Activated naive CD8-positive, alpha-beta T cell treated with anti-CD3 and anti-CD28 coated beads, Interleukin-2, amount 10 ng/mL, durations not matched to agents 7 days and 5 days (primary cell): ENCODE measurements around the gene ITPRIPL2. TPM values are rescaled to one million over a fixed set of nuclear protein-coding genes. Genes with fewer than 3 reads are reported as not detected.

Experiments
- ATAC-seq: fragments of 150-1000 bp; cut with Tn5 transposase; one replicate; pipeline ENCODE4 v1.10.0; 2021; ENCODE audit warnings: low read depth, moderate library complexity
- POLR2A ChIA-PET: fragments of 350-600 bp; sonication (Branson Sonifier 250); formaldehyde crosslinking; loops from one replicate; lab custom pipeline; 2021; ENCODE audit warnings: antibody characterized with exemption; lab: Charles Lee
- DNase-seq: peaks from one replicate; pipeline ENCODE4 v3.0.0; 2021
- H3K27ac Mint-ChIP-seq: one replicate; pipeline ENCODE4 v1.8.0; 2022; ENCODE audit warnings: mild to moderate bottlenecking, mixed read lengths
- H3K27me3 Mint-ChIP-seq: one replicate; pipeline ENCODE4 v1.8.0; 2022; ENCODE audit warnings: mild to moderate bottlenecking, moderate library complexity, mixed read lengths
- H3K36me3 Mint-ChIP-seq: one replicate; pipeline ENCODE4 v1.8.0; 2021; ENCODE audit warnings: mild to moderate bottlenecking, mixed read lengths
- H3K4me1 Mint-ChIP-seq: one replicate; pipeline ENCODE4 v1.8.0; 2021; ENCODE audit warnings: mixed read lengths
- H3K4me3 Mint-ChIP-seq: one replicate; pipeline ENCODE4 v1.8.0; 2022; ENCODE audit warnings: mild to moderate bottlenecking, moderate library complexity, mixed read lengths
- H3K9me3 Mint-ChIP-seq: one replicate; pipeline ENCODE4 v1.8.0; 2021; ENCODE audit warnings: mixed read lengths
- total RNA-seq, 2 experiments: library from RNA; stranded (reverse); gene quantifications; one replicate each; pipeline ENCODE4 v1.2.3, GENCODE V29; 2021

ITPRIPL2 gene
- total RNA-seq, 2 experiments from 2014 or later: 1.0 to 1.4 TPM

GRCh38 chr16:19118938-19119431 lies 5.2 kb downstream of the ITPRIPL2 start:
- POLR2A ChIA-PET: interaction anchor here (0.6 kb wide), 1 partner anchor 34 kb away, joined by 3 read pairs; no protein-coding TSS in a partner anchor
- Mint-ChIP-seq H3K4me3 (peak overlapping the region; percentile 71), H3K9me3 (no peaks in the 10 kb centered on the region), H3K27ac (peak overlapping the region; percentile 42), H3K27me3 (peaks cover 15% of the 10 kb centered on the region), H3K36me3 (no peaks in the 10 kb centered on the region), H3K4me1 (peaks cover 12% of the 10 kb centered on the region)
- DNase-seq (no peak), ATAC-seq (no peak)

- POLR2A ChIA-PET: no interaction called here
- DNase-seq: no peak
- peaks cover 16% of the 10 kb centered on the region for H3K27me3 Mint-ChIP-seq
- H3K36me3 Mint-ChIP-seq: no peaks in the 10 kb centered on the region
- no peak for ATAC-seq
- peak overlapping the region; percentile 12 for H3K4me3 Mint-ChIP-seq
- no peaks in the 10 kb centered on the region for H3K9me3 Mint-ChIP-seq
- H3K4me1 Mint-ChIP-seq: peaks cover 12% of the 10 kb centered on the region
- no peak overlapping the region for H3K27ac Mint-ChIP-seq
Observed at GRCh38 chr16:19119564-19119963, 5.8 kb downstream of the ITPRIPL2 start.

- peaks cover 4% of the 10 kb centered on the region for H3K27me3 Mint-ChIP-seq
- H3K9me3 Mint-ChIP-seq: peaks cover 3% of the 10 kb centered on the region
- no peaks in the 10 kb centered on the region for H3K36me3 Mint-ChIP-seq
- H3K4me1 Mint-ChIP-seq: peaks cover 9% of the 10 kb centered on the region
- DNase-seq (no peak), ATAC-seq (no peak)
- H3K4me3 Mint-ChIP-seq: no peak overlapping the region
- POLR2A ChIA-PET: no interaction called here
- no peak overlapping the region for H3K27ac Mint-ChIP-seq
Observed at GRCh38 chr16:19123535-19124178, 9.9 kb downstream of the ITPRIPL2 start.

- POLR2A ChIA-PET: no interaction called here
Observed at GRCh38 chr16:19126300-19126699, 12.5 kb downstream of the ITPRIPL2 start.

GRCh38 chr16:19127205-19127604 lies 13.4 kb downstream of the ITPRIPL2 start:
- H3K9me3 Mint-ChIP-seq: peaks cover 3% of the 10 kb centered on the region
- H3K27ac Mint-ChIP-seq: no peak overlapping the region
- POLR2A ChIA-PET: no interaction called here
- H3K36me3 Mint-ChIP-seq: no peaks in the 10 kb centered on the region
- H3K4me1 Mint-ChIP-seq: peaks cover 16% of the 10 kb centered on the region
- peaks cover 4% of the 10 kb centered on the region for H3K27me3 Mint-ChIP-seq
- ATAC-seq (no peak), DNase-seq (no peak)
- no peak overlapping the region for H3K4me3 Mint-ChIP-seq

More at GRCh38 chr16:19126300-19126699, 12.5 kb downstream of the ITPRIPL2 start:
- no peak for ATAC-seq
- H3K4me1 Mint-ChIP-seq: peaks cover 15% of the 10 kb centered on the region
- no peak for DNase-seq
- peaks cover 4% of the 10 kb centered on the region for H3K27me3 Mint-ChIP-seq
- H3K36me3 Mint-ChIP-seq: no peaks in the 10 kb centered on the region
- H3K9me3 Mint-ChIP-seq: peaks cover 3% of the 10 kb centered on the region
- no peak overlapping the region for H3K4me3 Mint-ChIP-seq
- H3K27ac Mint-ChIP-seq: no peak overlapping the region

- Mint-ChIP-seq H3K27ac (no peak overlapping the region), H3K27me3 (peaks cover 4% of the 10 kb centered on the region), H3K4me1 (peaks cover 16% of the 10 kb centered on the region), H3K4me3 (no peak overlapping the region), H3K36me3 (no peaks in the 10 kb centered on the region), H3K9me3 (peaks cover 3% of the 10 kb centered on the region)
- POLR2A ChIA-PET: no interaction called here
- DNase-seq: no peak
- no peak for ATAC-seq
Observed at GRCh38 chr16:19127674-19128131, 13.9 kb downstream of the ITPRIPL2 start.

GRCh38 chr16:19128454-19129200 lies 14.9 kb downstream of the ITPRIPL2 start:
- Mint-ChIP-seq H3K36me3 (no peaks in the 10 kb centered on the region), H3K9me3 (peaks cover 3% of the 10 kb centered on the region), H3K4me3 (no peak overlapping the region), H3K27ac (no peak overlapping the region), H3K27me3 (peaks cover 4% of the 10 kb centered on the region), H3K4me1 (peaks cover 16% of the 10 kb centered on the region)
- DNase-seq (no peak), ATAC-seq (no peak)
- POLR2A ChIA-PET: no interaction called here

GRCh38 chr16:19130385-19130784 lies 16.6 kb downstream of the ITPRIPL2 start:
- no peak for ATAC-seq
- H3K9me3 Mint-ChIP-seq: no peaks in the 10 kb centered on the region

GRCh38 chr16:19130852-19131824 lies 17.4 kb downstream of the ITPRIPL2 start:
- Mint-ChIP-seq H3K4me1 (peaks cover 16% of the 10 kb centered on the region), H3K27me3 (peaks cover 3% of the 10 kb centered on the region), H3K4me3 (peak overlapping the region; percentile 15), H3K27ac (peak overlapping the region; percentile 56), H3K9me3 (no peaks in the 10 kb centered on the region), H3K36me3 (no peaks in the 10 kb centered on the region)
- POLR2A ChIA-PET: no interaction called here
- ATAC-seq (no peak), DNase-seq (no peak)

More at GRCh38 chr16:19130385-19130784, 16.6 kb downstream of the ITPRIPL2 start:
- Mint-ChIP-seq H3K4me3 (peak overlapping the region; percentile 15), H3K27me3 (peaks cover 3% of the 10 kb centered on the region), H3K4me1 (peaks cover 16% of the 10 kb centered on the region), H3K27ac (peak overlapping the region; percentile 56), H3K36me3 (no peaks in the 10 kb centered on the region)
- POLR2A ChIA-PET: no interaction called here
- DNase-seq: no peak

GRCh38 chr16:19131825-19132218 lies 18.1 kb downstream of the ITPRIPL2 start:
- no peak for DNase-seq
- peaks cover 3% of the 10 kb centered on the region for H3K27me3 Mint-ChIP-seq
- no peaks in the 10 kb centered on the region for H3K9me3 Mint-ChIP-seq
- POLR2A ChIA-PET: no interaction called here
- H3K27ac Mint-ChIP-seq: no peak overlapping the region
- no peaks in the 10 kb centered on the region for H3K36me3 Mint-ChIP-seq
- no peak for ATAC-seq
- peaks cover 16% of the 10 kb centered on the region for H3K4me1 Mint-ChIP-seq
- no peak overlapping the region for H3K4me3 Mint-ChIP-seq

- Mint-ChIP-seq H3K27ac (no peak overlapping the region), H3K27me3 (peaks cover 3% of the 10 kb centered on the region), H3K9me3 (no peaks in the 10 kb centered on the region), H3K36me3 (no peaks in the 10 kb centered on the region), H3K4me1 (peaks cover 16% of the 10 kb centered on the region), H3K4me3 (no peak overlapping the region)
- DNase-seq: no peak
- POLR2A ChIA-PET: no interaction called here
- ATAC-seq: no peak
Observed at GRCh38 chr16:19132255-19132654, 18.5 kb downstream of the ITPRIPL2 start.

- Mint-ChIP-seq H3K4me1 (peaks cover 14% of the 10 kb centered on the region), H3K9me3 (no peaks in the 10 kb centered on the region), H3K27me3 (peaks cover 5% of the 10 kb centered on the region), H3K27ac (no peak overlapping the region), H3K36me3 (no peaks in the 10 kb centered on the region), H3K4me3 (no peak overlapping the region)
- DNase-seq: no peak
- POLR2A ChIA-PET: no interaction called here
- ATAC-seq: no peak
Observed at GRCh38 chr16:19132898-19133297, 19.1 kb downstream of the ITPRIPL2 start.

GRCh38 chr16:19133600-19133999 lies 19.8 kb downstream of the ITPRIPL2 start:
- peaks cover 14% of the 10 kb centered on the region for H3K4me1 Mint-ChIP-seq
- H3K9me3 Mint-ChIP-seq: no peaks in the 10 kb centered on the region
- no peak overlapping the region for H3K4me3 Mint-ChIP-seq
- DNase-seq (no peak), ATAC-seq (no peak)
- H3K27me3 Mint-ChIP-seq: peaks cover 8% of the 10 kb centered on the region
- POLR2A ChIA-PET: no interaction called here
- H3K36me3 Mint-ChIP-seq: no peaks in the 10 kb centered on the region
- no peak overlapping the region for H3K27ac Mint-ChIP-seq
